Rectal smooth muscle tissue (tissue), 1 donor: ENCODE results near the gene ZBED4.

Experiments
- H3K27ac ChIP-seq: one replicate; pipeline ENCODE4 v1.7.0; 2013; ENCODE audit warnings: low read depth, low read length, inconsistent platforms
- H3K27me3 ChIP-seq: one replicate; pipeline ENCODE4 v1.7.0; 2013; ENCODE audit warnings: low read length; ENCODE audit not compliant: control insufficient read depth, insufficient read depth
- H3K36me3 ChIP-seq: one replicate; pipeline ENCODE4 v1.7.0; 2013; ENCODE audit warnings: low read length; ENCODE audit not compliant: control insufficient read depth, insufficient read depth
- H3K4me1 ChIP-seq: one replicate; pipeline ENCODE4 v1.7.0; 2013; ENCODE audit warnings: low read length; ENCODE audit not compliant: control insufficient read depth, insufficient read depth
- H3K4me3 ChIP-seq: one replicate; pipeline ENCODE4 v1.7.0; 2013; ENCODE audit warnings: low read length
- H3K9ac ChIP-seq: one replicate; pipeline ENCODE4 v1.7.0; 2013; ENCODE audit warnings: low read length

The ZBED4 gene

GRCh38 chr22:49867303-49868265 is 13.9 kb downstream of the ZBED4 start:
- H3K4me3 ChIP-seq: no peak overlapping the region
- H3K27ac ChIP-seq: no peak overlapping the region
- no peak overlapping the region for H3K9ac ChIP-seq
- H3K27me3 ChIP-seq: no peaks in the 10 kb centered on the region
- no peaks in the 10 kb centered on the region for H3K4me1 ChIP-seq
- no peaks in the 10 kb centered on the region for H3K36me3 ChIP-seq

GRCh38 chr22:49869086-49869830 is 15.6 kb downstream of the ZBED4 start:
- Histone ChIP-seq H3K4me1 (no peaks in the 10 kb centered on the region), H3K9ac (no peak overlapping the region), H3K36me3 (no peaks in the 10 kb centered on the region), H3K27ac (no peak overlapping the region), H3K27me3 (no peaks in the 10 kb centered on the region), H3K4me3 (no peak overlapping the region)

GRCh38 chr22:49869845-49870712 is 16.4 kb downstream of the ZBED4 start:
- H3K27me3 ChIP-seq: no peaks in the 10 kb centered on the region
- H3K4me1 ChIP-seq: no peaks in the 10 kb centered on the region
- no peaks in the 10 kb centered on the region for H3K36me3 ChIP-seq
- H3K27ac ChIP-seq: no peak overlapping the region
- no peak overlapping the region for H3K9ac ChIP-seq
- no peak overlapping the region for H3K4me3 ChIP-seq

- Histone ChIP-seq H3K27ac (no peak overlapping the region), H3K27me3 (no peaks in the 10 kb centered on the region), H3K4me3 (no peak overlapping the region), H3K9ac (no peak overlapping the region), H3K4me1 (no peaks in the 10 kb centered on the region), H3K36me3 (no peaks in the 10 kb centered on the region)
Observed at GRCh38 chr22:49871482-49871881, 17.8 kb downstream of the ZBED4 start.

- Histone ChIP-seq H3K4me1 (no peaks in the 10 kb centered on the region), H3K9ac (no peak overlapping the region), H3K36me3 (no peaks in the 10 kb centered on the region), H3K27me3 (no peaks in the 10 kb centered on the region), H3K4me3 (no peak overlapping the region), H3K27ac (no peak overlapping the region)
Observed at GRCh38 chr22:49872347-49872746, 18.7 kb downstream of the ZBED4 start.

GRCh38 chr22:49873228-49873940 is 19.7 kb downstream of the ZBED4 start:
- Histone ChIP-seq H3K4me3 (no peak overlapping the region), H3K36me3 (no peaks in the 10 kb centered on the region), H3K9ac (no peak overlapping the region), H3K27me3 (no peaks in the 10 kb centered on the region), H3K27ac (no peak overlapping the region), H3K4me1 (no peaks in the 10 kb centered on the region)

- no peaks in the 10 kb centered on the region for H3K27me3 ChIP-seq
- no peaks in the 10 kb centered on the region for H3K36me3 ChIP-seq
- no peak overlapping the region for H3K4me3 ChIP-seq
- no peak overlapping the region for H3K27ac ChIP-seq
- no peaks in the 10 kb centered on the region for H3K4me1 ChIP-seq
- H3K9ac ChIP-seq: no peak overlapping the region
Observed at GRCh38 chr22:49877642-49878041, 24.0 kb downstream of the ZBED4 start.

- no peaks in the 10 kb centered on the region for H3K27me3 ChIP-seq
- peaks cover 1% of the 10 kb centered on the region for H3K36me3 ChIP-seq
- H3K4me1 ChIP-seq: no peaks in the 10 kb centered on the region
- no peak overlapping the region for H3K9ac ChIP-seq
- no peak overlapping the region for H3K4me3 ChIP-seq
- H3K27ac ChIP-seq: no peak overlapping the region
Observed at GRCh38 chr22:49878206-49878605, 24.6 kb downstream of the ZBED4 start.

GRCh38 chr22:49879871-49880270 is 26.2 kb downstream of the ZBED4 start:
- Histone ChIP-seq H3K27ac (no peak overlapping the region), H3K4me3 (no peak overlapping the region), H3K4me1 (no peaks in the 10 kb centered on the region), H3K27me3 (no peaks in the 10 kb centered on the region), H3K9ac (no peak overlapping the region), H3K36me3 (peaks cover 5% of the 10 kb centered on the region)

GRCh38 chr22:49880281-49880680 is 26.6 kb downstream of the ZBED4 start:
- no peaks in the 10 kb centered on the region for H3K27me3 ChIP-seq
- no peak overlapping the region for H3K4me3 ChIP-seq
- no peak overlapping the region for H3K9ac ChIP-seq
- no peaks in the 10 kb centered on the region for H3K4me1 ChIP-seq
- H3K27ac ChIP-seq: no peak overlapping the region
- H3K36me3 ChIP-seq: peaks cover 5% of the 10 kb centered on the region

- Histone ChIP-seq H3K4me3 (no peak overlapping the region), H3K36me3 (peaks cover 15% of the 10 kb centered on the region), H3K27ac (no peak overlapping the region), H3K9ac (no peak overlapping the region), H3K27me3 (no peaks in the 10 kb centered on the region), H3K4me1 (no peaks in the 10 kb centered on the region)
Observed at GRCh38 chr22:49881856-49882255, 28.2 kb downstream of the ZBED4 start.
